Activated naive CD4-positive, alpha-beta T cell treated with Interleukin-2 at 50 U/mL for 16 hours (primary cell): ENCODE measurements around the gene TAMALIN.

Source experiments
- DNase-seq: peaks from one replicate; pipeline ENCODE4 v3.0.0-alpha.2; 2020

Gene TAMALIN

GRCh38 chr12:51985154-51985835 lies 21.5 kb upstream of the TAMALIN start:
- DNase-seq = no peak

GRCh38 chr12:51986834-51987233 lies 19.9 kb upstream of the TAMALIN start:
- no peak for DNase-seq

GRCh38 chr12:51992246-51992645 lies 14.5 kb upstream of the TAMALIN start:
- DNase-seq = no peak

- no peak for DNase-seq
Measured at GRCh38 chr12:51994539-51994820, 12.3 kb upstream of the TAMALIN start.

GRCh38 chr12:51994959-51995358 lies 11.8 kb upstream of the TAMALIN start:
- no peak for DNase-seq

- no peak for DNase-seq
Measured at GRCh38 chr12:51997136-51997535, 9.6 kb upstream of the TAMALIN start.

GRCh38 chr12:52003016-52003550 lies 3.7 kb upstream of the TAMALIN start:
- DNase-seq = no peak

GRCh38 chr12:52003591-52003990 lies 3.2 kb upstream of the TAMALIN start:
- DNase-seq = no peak

GRCh38 chr12:52004042-52004648 lies 2.6 kb upstream of the TAMALIN start:
- no peak for DNase-seq

- DNase-seq = no peak
Measured at GRCh38 chr12:52005218-52005902, 1.4 kb upstream of the TAMALIN start.

GRCh38 chr12:52005903-52006703 lies 643 bp upstream of the TAMALIN start:
- DNase-seq = no peak

- DNase-seq = peak; percentile 56
Measured at GRCh38 chr12:52007158-52007921, 594 bp downstream of the TAMALIN start.

GRCh38 chr12:52007982-52008510 lies 1.3 kb downstream of the TAMALIN start:
- DNase-seq = no peak

- no peak for DNase-seq
Measured at GRCh38 chr12:52009081-52009751, 2.5 kb downstream of the TAMALIN start.

GRCh38 chr12:52010152-52010622 lies 3.4 kb downstream of the TAMALIN start:
- no peak for DNase-seq

- no peak for DNase-seq
Measured at GRCh38 chr12:52010692-52011601, 4.2 kb downstream of the TAMALIN start.

GRCh38 chr12:52011602-52012214 lies 5.0 kb downstream of the TAMALIN start:
- no peak for DNase-seq

- no peak for DNase-seq
Measured at GRCh38 chr12:52013626-52014310, 7.0 kb downstream of the TAMALIN start.
